ENCODE data around the gene CDH22. TPM values are rescaled to one million over a fixed set of nuclear protein-coding genes. Genes with fewer than 3 reads are reported as not detected.

CDH22 gene
- total RNA-seq, 1 experiment from 2014 or later = 6.4 TPM

DNA sequence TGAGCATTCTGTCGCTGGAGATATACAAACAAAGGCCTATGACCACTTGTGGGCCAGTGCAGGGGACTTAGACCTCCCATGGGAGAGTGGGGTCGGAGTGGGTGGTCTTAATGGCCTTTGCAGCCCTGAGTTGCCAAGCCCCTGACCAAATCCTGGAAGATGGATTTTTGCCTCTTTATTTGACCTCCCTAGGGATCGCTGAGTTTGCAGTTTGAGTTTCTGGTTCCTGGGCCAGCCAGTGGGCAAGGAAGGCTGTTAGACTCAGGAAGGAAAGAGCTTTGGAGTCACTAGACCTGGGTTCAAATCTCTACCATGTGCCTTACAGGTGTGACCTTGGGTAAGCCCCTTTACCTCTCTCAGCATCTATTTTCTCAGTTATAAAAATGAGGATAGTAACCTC, 96.0 kb downstream of the CDH22 start:
- Histone ChIP-seq H3K9ac (ENCODE audit: low read length) (no peak overlapping the region), H3K4me1 (ENCODE audit: low read length) (no peaks in the 10 kb centered on the region), H3K27ac (ENCODE audit: low read length) (no peak overlapping the region), H3K27me3 (ENCODE audit: low read length) (no peaks in the 10 kb centered on the region), H3K79me2 (ENCODE audit: low read length) (no peaks in the 10 kb centered on the region), H3K9me3 (ENCODE audit: low read length) (no peaks in the 10 kb centered on the region), H4K20me1 (ENCODE audit: insufficient read depth, low read depth, low read length) (no peaks in the 10 kb centered on the region), H3K4me2 (ENCODE audit: low read depth, low read length, poor library complexity, severe bottlenecking) (no peak overlapping the region), H2AFZ (ENCODE audit: low read length) (no peak overlapping the region), H3K36me3 (ENCODE audit: insufficient read depth, low read length) (no peaks in the 10 kb centered on the region), H3K4me3 (ENCODE audit: low read length) (no peak overlapping the region), H3K9me2 (replicated peaks; ENCODE audit: insufficient read depth, low read length) (no peaks in the 10 kb centered on the region)
- DNase-seq = no peak

DNA sequence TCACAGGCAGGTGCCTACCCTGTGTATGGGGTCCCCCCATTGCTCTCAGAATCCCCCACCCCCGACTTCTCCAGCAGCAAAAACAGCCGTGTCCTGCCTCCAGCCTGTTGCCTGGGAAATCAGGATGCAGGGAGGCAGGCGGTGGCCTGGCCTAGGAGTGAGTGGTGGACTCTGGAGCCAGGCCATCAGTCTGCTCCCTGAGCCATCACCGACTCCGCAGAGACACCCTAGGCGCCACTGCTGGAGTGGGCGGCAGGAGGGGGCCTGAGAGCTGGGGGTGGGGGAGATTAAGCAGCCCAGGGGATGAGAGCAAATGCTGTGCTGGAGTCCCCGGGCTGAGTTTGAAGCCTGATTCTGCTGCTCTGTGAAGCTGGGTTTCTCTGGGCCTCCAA, 97.0 kb downstream of the CDH22 start:
- H3K4me2 ChIP-seq (ENCODE audit: low read depth, low read length, poor library complexity, severe bottlenecking) = no peak overlapping the region
- H3K9me3 ChIP-seq (ENCODE audit: low read length) = no peaks in the 10 kb centered on the region
- no peaks in the 10 kb centered on the region for H3K9me2 ChIP-seq (replicated peaks; ENCODE audit: insufficient read depth, low read length)
- no peaks in the 10 kb centered on the region for H4K20me1 ChIP-seq (ENCODE audit: insufficient read depth, low read depth, low read length)
- no peaks in the 10 kb centered on the region for H3K4me1 ChIP-seq (ENCODE audit: low read length)
- no peak overlapping the region for H3K4me3 ChIP-seq (ENCODE audit: low read length)
- no peak overlapping the region for H3K9ac ChIP-seq (ENCODE audit: low read length)
- H3K27ac ChIP-seq (ENCODE audit: low read length) = no peak overlapping the region
- no peak overlapping the region for H2AFZ ChIP-seq (ENCODE audit: low read length)
- no peak for DNase-seq
- no peaks in the 10 kb centered on the region for H3K27me3 ChIP-seq (ENCODE audit: low read length)
- no peaks in the 10 kb centered on the region for H3K79me2 ChIP-seq (ENCODE audit: low read length)
- no peaks in the 10 kb centered on the region for H3K36me3 ChIP-seq (ENCODE audit: insufficient read depth, low read length)

DNA sequence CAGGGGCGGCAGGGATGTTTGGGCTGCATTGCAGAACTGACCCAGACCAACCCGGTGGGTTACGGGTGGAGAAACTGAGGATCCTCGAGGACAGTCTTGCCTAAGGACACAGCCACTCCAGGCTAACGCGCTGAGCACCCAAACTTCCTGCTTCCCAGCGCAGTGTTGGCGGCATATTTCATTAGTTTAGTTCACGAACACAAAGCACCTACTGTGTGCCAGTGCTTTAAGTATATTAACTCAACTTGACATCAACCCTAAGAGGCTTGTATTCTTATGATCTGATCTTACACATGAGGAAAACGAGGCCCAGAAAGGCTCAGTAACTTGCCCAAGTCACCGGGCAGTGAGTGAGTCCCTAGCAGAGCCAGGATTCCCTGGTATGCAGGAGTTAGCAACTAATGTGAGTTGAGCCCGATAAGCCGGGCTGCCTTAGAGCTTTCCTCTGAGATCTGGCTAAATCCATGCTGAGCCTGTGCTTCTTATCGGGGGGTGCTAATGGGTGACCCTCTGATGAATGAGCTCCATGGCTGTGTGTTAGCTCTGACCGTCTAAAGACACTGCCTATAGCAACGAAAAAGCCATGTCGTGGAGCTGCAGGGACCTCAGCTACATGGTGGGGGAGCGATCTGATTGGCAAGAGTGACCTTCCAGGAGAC, 97.5 kb downstream of the CDH22 start:
- Histone ChIP-seq H3K9ac (ENCODE audit: low read length) (no peak overlapping the region), H3K4me1 (ENCODE audit: low read length) (no peaks in the 10 kb centered on the region), H3K4me3 (ENCODE audit: low read length) (no peak overlapping the region), H3K36me3 (ENCODE audit: insufficient read depth, low read length) (no peaks in the 10 kb centered on the region), H3K27ac (ENCODE audit: low read length) (no peak overlapping the region), H3K79me2 (ENCODE audit: low read length) (no peaks in the 10 kb centered on the region), H3K4me2 (ENCODE audit: low read depth, low read length, poor library complexity, severe bottlenecking) (no peak overlapping the region), H3K27me3 (ENCODE audit: low read length) (no peaks in the 10 kb centered on the region), H4K20me1 (ENCODE audit: insufficient read depth, low read depth, low read length) (no peaks in the 10 kb centered on the region), H3K9me2 (replicated peaks; ENCODE audit: insufficient read depth, low read length) (no peaks in the 10 kb centered on the region), H3K9me3 (ENCODE audit: low read length) (no peaks in the 10 kb centered on the region), H2AFZ (ENCODE audit: low read length) (no peak overlapping the region)
- DNase-seq = no peak

DNA sequence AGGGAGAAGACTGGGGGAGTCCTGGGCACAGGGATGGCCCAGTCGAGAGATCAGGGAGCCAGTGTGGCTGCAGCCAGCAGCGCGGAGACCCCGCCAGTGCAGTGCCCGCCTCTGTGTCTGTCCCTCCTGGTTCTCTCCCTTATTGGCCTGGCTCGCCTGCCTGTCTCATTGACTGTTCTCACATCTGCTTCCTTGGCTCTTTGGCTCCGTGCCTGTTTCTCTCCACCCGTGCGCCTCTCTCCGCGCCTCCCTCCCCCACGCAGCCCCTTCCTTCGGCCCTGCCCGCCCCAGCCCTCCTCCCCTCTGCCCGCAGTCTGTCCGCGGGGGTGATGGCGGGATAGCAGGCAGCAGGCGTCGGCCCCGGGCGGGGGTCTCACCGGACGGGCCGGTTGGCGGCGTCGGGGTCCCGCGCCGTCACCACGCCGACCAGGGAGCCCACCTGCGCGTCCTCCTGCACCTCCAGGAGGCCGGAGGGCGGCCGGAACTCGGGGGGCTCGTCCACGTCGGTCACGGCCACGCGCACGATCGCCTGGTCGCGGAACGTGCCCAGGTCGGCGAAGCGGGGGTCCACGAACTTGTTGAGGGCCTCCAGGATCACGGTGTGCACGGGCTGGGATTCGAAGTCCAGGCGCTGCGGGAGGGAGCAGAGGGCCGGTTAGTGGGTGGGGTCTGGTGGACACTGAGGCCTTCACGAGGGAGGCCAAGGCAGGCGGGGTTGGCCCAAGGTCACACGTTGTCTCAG, 98.2 kb downstream of the CDH22 start:
- Histone ChIP-seq H3K9ac (ENCODE audit: low read length) (no peak overlapping the region), H3K79me2 (ENCODE audit: low read length) (no peaks in the 10 kb centered on the region), H4K20me1 (ENCODE audit: insufficient read depth, low read depth, low read length) (no peaks in the 10 kb centered on the region), H3K4me1 (ENCODE audit: low read length) (no peaks in the 10 kb centered on the region), H2AFZ (ENCODE audit: low read length) (no peak overlapping the region), H3K27ac (ENCODE audit: low read length) (no peak overlapping the region), H3K4me2 (ENCODE audit: low read depth, low read length, poor library complexity, severe bottlenecking) (no peak overlapping the region), H3K27me3 (ENCODE audit: low read length) (no peaks in the 10 kb centered on the region), H3K9me3 (ENCODE audit: low read length) (no peaks in the 10 kb centered on the region), H3K4me3 (ENCODE audit: low read length) (no peak overlapping the region), H3K36me3 (ENCODE audit: insufficient read depth, low read length) (no peaks in the 10 kb centered on the region), H3K9me2 (replicated peaks; ENCODE audit: insufficient read depth, low read length) (no peaks in the 10 kb centered on the region)
- no peak for DNase-seq

DNA sequence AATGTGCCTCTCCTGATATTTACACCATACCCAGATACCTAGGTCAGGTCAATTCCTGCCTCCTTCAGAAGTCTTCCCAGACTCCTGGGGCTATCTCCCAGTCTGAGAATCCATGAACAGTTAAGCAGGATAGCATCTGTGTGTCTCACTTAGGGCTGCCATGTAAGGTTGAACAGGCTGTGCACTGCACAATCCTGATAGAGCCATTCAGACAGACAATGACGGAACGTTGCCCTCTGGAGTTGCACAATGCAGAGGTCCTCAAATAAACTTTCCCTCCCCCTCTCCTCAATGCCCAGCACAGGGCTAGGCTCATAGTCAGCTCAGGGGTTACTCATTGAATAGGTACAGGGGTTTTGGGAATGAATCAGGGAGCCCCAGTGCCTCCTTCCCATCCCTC, 100.5 kb downstream of the CDH22 start:
- DNase-seq = no peak
- no peak overlapping the region for H3K4me2 ChIP-seq (ENCODE audit: low read depth, low read length, poor library complexity, severe bottlenecking)

DNA sequence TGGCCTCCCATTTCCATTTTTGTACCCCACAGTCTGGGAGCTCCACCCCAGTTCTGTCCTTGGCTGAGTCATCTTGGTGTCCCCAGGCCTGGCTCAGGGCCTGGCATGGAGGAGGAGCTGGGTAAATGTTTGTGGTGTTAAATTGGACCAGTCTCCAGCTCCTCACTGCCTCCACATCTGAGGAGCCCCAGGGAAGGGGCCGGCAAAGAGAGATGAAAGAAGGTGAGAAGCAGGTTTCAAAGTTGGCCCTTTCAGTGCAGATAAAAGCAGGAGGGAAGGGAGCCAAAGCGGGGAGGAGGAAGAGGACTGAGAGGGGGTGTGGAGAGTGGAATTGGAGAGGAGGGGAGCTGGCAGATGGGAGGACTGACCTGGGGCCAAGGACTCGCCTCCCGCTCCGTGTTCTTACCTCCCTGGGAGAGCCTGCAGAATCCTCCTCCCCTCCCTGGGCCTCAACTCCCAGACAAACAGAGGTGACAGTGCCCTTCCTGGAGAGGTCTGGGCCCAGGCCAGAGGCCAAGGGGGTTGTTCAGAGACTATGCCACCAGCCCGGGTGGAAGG, 101.2 kb downstream of the CDH22 start:
- no peaks in the 10 kb centered on the region for H3K9me3 ChIP-seq (ENCODE audit: low read length)
- H3K4me1 ChIP-seq (ENCODE audit: low read length) = no peaks in the 10 kb centered on the region
- no peak overlapping the region for H2AFZ ChIP-seq (ENCODE audit: low read length)
- no peak overlapping the region for H3K4me2 ChIP-seq (ENCODE audit: low read depth, low read length, poor library complexity, severe bottlenecking)
- H3K79me2 ChIP-seq (ENCODE audit: low read length) = no peaks in the 10 kb centered on the region
- no peaks in the 10 kb centered on the region for H4K20me1 ChIP-seq (ENCODE audit: insufficient read depth, low read depth, low read length)
- DNase-seq = no peak
- no peak overlapping the region for H3K9ac ChIP-seq (ENCODE audit: low read length)
- no peak overlapping the region for H3K4me3 ChIP-seq (ENCODE audit: low read length)
- H3K36me3 ChIP-seq (ENCODE audit: insufficient read depth, low read length) = no peaks in the 10 kb centered on the region
- no peaks in the 10 kb centered on the region for H3K27me3 ChIP-seq (ENCODE audit: low read length)
- H3K9me2 ChIP-seq (replicated peaks; ENCODE audit: insufficient read depth, low read length) = no peaks in the 10 kb centered on the region
- H3K27ac ChIP-seq (ENCODE audit: low read length) = no peak overlapping the region

More for the DNA sequence above, 100.5 kb downstream of the CDH22 start:
- H3K9ac ChIP-seq (ENCODE audit: low read length) = no peak overlapping the region
- H3K27ac ChIP-seq (ENCODE audit: low read length) = no peak overlapping the region
- no peaks in the 10 kb centered on the region for H3K36me3 ChIP-seq (ENCODE audit: insufficient read depth, low read length)
- no peaks in the 10 kb centered on the region for H3K79me2 ChIP-seq (ENCODE audit: low read length)
- H3K9me2 ChIP-seq (replicated peaks; ENCODE audit: insufficient read depth, low read length) = no peaks in the 10 kb centered on the region
- H3K4me1 ChIP-seq (ENCODE audit: low read length) = no peaks in the 10 kb centered on the region
- no peak overlapping the region for H3K4me3 ChIP-seq (ENCODE audit: low read length)
- no peaks in the 10 kb centered on the region for H3K27me3 ChIP-seq (ENCODE audit: low read length)
- no peaks in the 10 kb centered on the region for H4K20me1 ChIP-seq (ENCODE audit: insufficient read depth, low read depth, low read length)
- no peak overlapping the region for H2AFZ ChIP-seq (ENCODE audit: low read length)
- H3K9me3 ChIP-seq (ENCODE audit: low read length) = no peaks in the 10 kb centered on the region

DNA sequence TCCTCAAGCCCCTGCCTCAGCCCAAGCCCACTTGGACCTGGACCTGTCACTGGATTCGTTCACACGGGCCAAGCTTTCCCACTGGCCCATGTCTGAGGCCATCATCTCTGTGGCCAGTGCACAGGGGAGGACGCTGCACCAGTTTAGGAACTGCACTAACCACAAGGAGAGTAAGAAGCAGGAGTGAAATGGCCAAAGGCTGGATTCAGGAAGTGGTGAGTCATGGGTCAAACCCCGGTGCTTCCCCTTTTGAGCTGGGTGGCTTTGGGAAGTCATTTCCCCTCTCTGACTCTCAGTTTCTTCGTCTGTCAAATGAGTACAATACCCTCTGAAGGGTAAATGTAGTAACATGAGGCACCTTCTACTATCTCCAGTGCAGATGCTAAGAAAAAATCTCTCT, 102.3 kb downstream of the CDH22 start:
- Histone ChIP-seq H4K20me1 (ENCODE audit: insufficient read depth, low read depth, low read length) (no peaks in the 10 kb centered on the region), H3K27me3 (ENCODE audit: low read length) (no peaks in the 10 kb centered on the region), H3K27ac (ENCODE audit: low read length) (no peak overlapping the region), H2AFZ (ENCODE audit: low read length) (no peak overlapping the region), H3K9ac (ENCODE audit: low read length) (no peak overlapping the region), H3K9me2 (replicated peaks; ENCODE audit: insufficient read depth, low read length) (no peaks in the 10 kb centered on the region), H3K4me3 (ENCODE audit: low read length) (no peak overlapping the region), H3K4me2 (ENCODE audit: low read depth, low read length, poor library complexity, severe bottlenecking) (no peak overlapping the region), H3K4me1 (ENCODE audit: low read length) (no peaks in the 10 kb centered on the region), H3K79me2 (ENCODE audit: low read length) (no peaks in the 10 kb centered on the region), H3K36me3 (ENCODE audit: insufficient read depth, low read length) (no peaks in the 10 kb centered on the region), H3K9me3 (ENCODE audit: low read length) (no peaks in the 10 kb centered on the region)
- no peak for DNase-seq

DNA sequence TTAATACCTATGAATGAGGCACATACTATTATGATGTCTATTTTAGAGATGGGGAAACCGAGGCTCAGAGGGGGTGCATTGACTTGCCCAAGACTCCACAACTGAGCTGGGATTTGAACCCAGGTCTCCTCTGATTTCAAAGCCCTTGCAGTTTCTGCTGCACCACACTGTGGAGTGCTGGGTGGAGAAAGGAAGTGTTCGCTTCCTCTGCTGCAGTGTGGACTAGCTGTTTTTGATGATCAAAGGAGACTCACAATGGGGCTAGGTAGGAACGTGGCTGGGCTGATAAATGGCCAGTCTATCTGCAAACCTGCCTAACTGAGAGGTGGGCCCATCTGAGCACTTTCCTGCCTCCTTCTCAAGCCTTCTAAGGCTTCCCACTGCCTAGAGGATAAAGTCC, 102.9 kb downstream of the CDH22 start:
- Histone ChIP-seq H3K4me3 (ENCODE audit: low read length) (no peak overlapping the region), H3K36me3 (ENCODE audit: insufficient read depth, low read length) (no peaks in the 10 kb centered on the region), H3K4me1 (ENCODE audit: low read length) (no peaks in the 10 kb centered on the region)

More for the DNA sequence above, 102.9 kb downstream of the CDH22 start:
- H3K79me2 ChIP-seq (ENCODE audit: low read length) = no peaks in the 10 kb centered on the region
- no peak overlapping the region for H3K4me2 ChIP-seq (ENCODE audit: low read depth, low read length, poor library complexity, severe bottlenecking)
- H3K9ac ChIP-seq (ENCODE audit: low read length) = no peak overlapping the region
- no peak for DNase-seq
- no peaks in the 10 kb centered on the region for H3K9me2 ChIP-seq (replicated peaks; ENCODE audit: insufficient read depth, low read length)
- H4K20me1 ChIP-seq (ENCODE audit: insufficient read depth, low read depth, low read length) = no peaks in the 10 kb centered on the region
- H3K27me3 ChIP-seq (ENCODE audit: low read length) = no peaks in the 10 kb centered on the region
- H3K27ac ChIP-seq (ENCODE audit: low read length) = no peak overlapping the region
- no peak overlapping the region for H2AFZ ChIP-seq (ENCODE audit: low read length)
- H3K9me3 ChIP-seq (ENCODE audit: low read length) = no peaks in the 10 kb centered on the region

All from Karpas-422 (cell line).